Stimulated activated CD8-positive, alpha-beta memory T cell treated with anti-CD3 and anti-CD28 coated beads, Interleukin-4, amount 100 ng/mL, for 24 hours (primary cell): ENCODE measurements around the gene MTF2.

Experiments used
- DNase-seq: peaks from one replicate; pipeline ENCODE4 v3.0.0-alpha.2; 2020; ENCODE audit warnings: low read depth

The MTF2 gene

GRCh38 chr1:93083979-93084378, 4.9 kb downstream of the MTF2 start:
- DNase-seq, result no peak

- DNase-seq, result no peak
These were observed 8.4 kb downstream of the MTF2 start for GRCh38 chr1:93087532-93087931.

GRCh38 chr1:93093332-93094006, 14.4 kb downstream of the MTF2 start:
- no peak for DNase-seq

GRCh38 chr1:93095804-93096585, 16.9 kb downstream of the MTF2 start:
- no peak for DNase-seq

GRCh38 chr1:93102142-93102541, 23.1 kb downstream of the MTF2 start:
- no peak for DNase-seq

GRCh38 chr1:93106226-93106625, 27.1 kb downstream of the MTF2 start:
- no peak for DNase-seq

- no peak for DNase-seq
These were observed 28.3 kb downstream of the MTF2 start for GRCh38 chr1:93107395-93107794.

- no peak for DNase-seq
These were observed 29.3 kb downstream of the MTF2 start for GRCh38 chr1:93108335-93108734.

- no peak for DNase-seq
These were observed 30.5 kb downstream of the MTF2 start for GRCh38 chr1:93109578-93109977.

GRCh38 chr1:93111065-93111464, 32.0 kb downstream of the MTF2 start:
- no peak for DNase-seq

GRCh38 chr1:93111561-93111960, 32.5 kb downstream of the MTF2 start:
- no peak for DNase-seq

- no peak for DNase-seq
These were observed 34.0 kb downstream of the MTF2 start for GRCh38 chr1:93113127-93113526.

- no peak for DNase-seq
These were observed 35.3 kb downstream of the MTF2 start for GRCh38 chr1:93114391-93114790.

GRCh38 chr1:93120614-93121013, 41.5 kb downstream of the MTF2 start:
- DNase-seq, result no peak

GRCh38 chr1:93123201-93123783, 44.2 kb downstream of the MTF2 start:
- no peak for DNase-seq

- no peak for DNase-seq
These were observed 45.7 kb downstream of the MTF2 start for GRCh38 chr1:93124556-93125355.

GRCh38 chr1:93129507-93130099, 50.5 kb downstream of the MTF2 start:
- no peak for DNase-seq

- DNase-seq, result no peak
These were observed 53.6 kb downstream of the MTF2 start for GRCh38 chr1:93132638-93133037.

GRCh38 chr1:93136445-93136844, 57.4 kb downstream of the MTF2 start:
- DNase-seq, result no peak

GRCh38 chr1:93137604-93138292, 58.7 kb downstream of the MTF2 start:
- no peak for DNase-seq

- DNase-seq, result no peak
These were observed 61.0 kb downstream of the MTF2 start for GRCh38 chr1:93140106-93140505.
